ENCODE data around the gene ZNF689. TPM values are rescaled to one million over a fixed set of nuclear protein-coding genes. Genes with fewer than 3 reads are reported as not detected.

Gene ZNF689
- total and polyA plus RNA-seq, 2 of the 13 experiments (the other 11 are each of a cell fraction or from before 2014, with no cell fraction given): 9.7 to 19.5 TPM

DNA sequence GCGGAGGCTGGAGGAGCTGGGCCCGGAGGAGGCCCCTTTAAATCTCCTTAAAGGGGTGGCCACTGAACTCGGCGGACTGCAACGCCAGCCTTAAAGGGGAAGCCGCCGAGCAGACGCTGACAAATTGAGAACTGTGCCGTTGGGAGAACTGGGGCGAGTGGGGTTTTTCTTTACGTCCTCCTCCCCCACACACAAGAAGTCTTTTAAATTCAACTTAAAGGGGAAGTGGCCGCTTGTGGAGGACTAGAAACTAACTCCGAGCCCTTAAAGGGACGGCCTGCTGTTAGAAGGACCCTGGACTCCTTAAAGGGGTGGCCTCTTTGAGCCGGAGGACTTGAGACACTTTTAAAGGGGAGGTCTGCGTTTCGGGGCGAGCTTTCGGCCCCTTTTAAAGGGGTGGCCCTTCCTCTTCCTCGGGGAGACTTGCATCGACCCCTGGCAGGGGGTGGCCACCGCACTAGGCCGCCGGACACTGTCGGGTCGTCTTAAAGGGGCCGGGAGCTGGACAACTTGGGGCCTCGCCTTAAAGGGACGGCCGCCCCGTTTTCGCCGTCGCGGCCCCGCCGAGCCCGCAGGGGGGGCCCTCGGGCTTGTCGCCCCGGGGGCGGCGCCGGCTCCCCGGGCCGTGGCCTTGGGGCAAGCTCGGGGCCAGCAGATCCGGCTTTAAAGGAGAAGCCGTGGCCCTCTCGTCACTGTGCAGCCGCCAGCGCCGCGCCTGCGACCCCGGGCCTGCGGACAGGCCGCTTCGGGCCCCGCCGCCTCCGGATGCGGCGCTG, 48.7 kb upstream of the ZNF689 start (continued):
- no peak; the same call in 1 of the 2 replicates for TF ChIP-seq ZBTB26 (CRISPR knock-in tag; IDR thresholded peaks at IDR 0.05; ENCODE audit: borderline replicate concordance)
- no peak for TF ChIP-seq GATAD1 (CRISPR knock-in tag; IDR thresholded peaks at IDR 0.05)
- TF ChIP-seq SMAD1 (CRISPR knock-in tag; IDR thresholded peaks at IDR 0.05; ENCODE audit: borderline replicate concordance, low read depth): no peak
- TF ChIP-seq SNAI1 (CRISPR knock-in tag; IDR thresholded peaks at IDR 0.05; ENCODE audit: borderline replicate concordance): no peak
- TF ChIP-seq NR2F6 (IDR thresholded peaks at IDR 0.05): no peak
- TF ChIP-seq NR2F6 (CRISPR knock-in tag; IDR thresholded peaks at IDR 0.05): no peak
- TF ChIP-seq ZNF160 (CRISPR knock-in tag; IDR thresholded peaks at IDR 0.05): no peak
- TF ChIP-seq ZNF589 (CRISPR knock-in tag; conservative IDR thresholded peaks at IDR 0.05): no peak
- TF ChIP-seq ATF3 (CRISPR knock-in tag; IDR thresholded peaks at IDR 0.05): no peak
- TF ChIP-seq ZSCAN30 (CRISPR knock-in tag; IDR thresholded peaks at IDR 0.05): no peak
- TF ChIP-seq, protein P1, sequence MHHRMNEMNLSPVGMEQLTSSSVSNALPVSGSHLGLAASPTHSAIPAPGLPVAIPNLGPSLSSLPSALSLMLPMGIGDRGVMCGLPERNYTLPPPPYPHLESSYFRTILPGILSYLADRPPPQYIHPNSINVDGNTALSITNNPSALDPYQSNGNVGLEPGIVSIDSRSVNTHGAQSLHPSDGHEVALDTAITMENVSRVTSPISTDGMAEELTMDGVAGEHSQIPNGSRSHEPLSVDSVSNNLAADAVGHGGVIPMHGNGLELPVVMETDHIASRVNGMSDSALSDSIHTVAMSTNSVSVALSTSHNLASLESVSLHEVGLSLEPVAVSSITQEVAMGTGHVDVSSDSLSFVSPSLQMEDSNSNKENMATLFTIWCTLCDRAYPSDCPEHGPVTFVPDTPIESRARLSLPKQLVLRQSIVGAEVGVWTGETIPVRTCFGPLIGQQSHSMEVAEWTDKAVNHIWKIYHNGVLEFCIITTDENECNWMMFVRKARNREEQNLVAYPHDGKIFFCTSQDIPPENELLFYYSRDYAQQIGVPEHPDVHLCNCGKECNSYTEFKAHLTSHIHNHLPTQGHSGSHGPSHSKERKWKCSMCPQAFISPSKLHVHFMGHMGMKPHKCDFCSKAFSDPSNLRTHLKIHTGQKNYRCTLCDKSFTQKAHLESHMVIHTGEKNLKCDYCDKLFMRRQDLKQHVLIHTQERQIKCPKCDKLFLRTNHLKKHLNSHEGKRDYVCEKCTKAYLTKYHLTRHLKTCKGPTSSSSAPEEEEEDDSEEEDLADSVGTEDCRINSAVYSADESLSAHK (CRISPR knock-in tag; IDR thresholded peaks at IDR 0.05; ENCODE audit: borderline replicate concordance): 0 out of 2 replicates have a peak, but pooled peaks have one; percentile 8
- TF ChIP-seq, protein P2, sequence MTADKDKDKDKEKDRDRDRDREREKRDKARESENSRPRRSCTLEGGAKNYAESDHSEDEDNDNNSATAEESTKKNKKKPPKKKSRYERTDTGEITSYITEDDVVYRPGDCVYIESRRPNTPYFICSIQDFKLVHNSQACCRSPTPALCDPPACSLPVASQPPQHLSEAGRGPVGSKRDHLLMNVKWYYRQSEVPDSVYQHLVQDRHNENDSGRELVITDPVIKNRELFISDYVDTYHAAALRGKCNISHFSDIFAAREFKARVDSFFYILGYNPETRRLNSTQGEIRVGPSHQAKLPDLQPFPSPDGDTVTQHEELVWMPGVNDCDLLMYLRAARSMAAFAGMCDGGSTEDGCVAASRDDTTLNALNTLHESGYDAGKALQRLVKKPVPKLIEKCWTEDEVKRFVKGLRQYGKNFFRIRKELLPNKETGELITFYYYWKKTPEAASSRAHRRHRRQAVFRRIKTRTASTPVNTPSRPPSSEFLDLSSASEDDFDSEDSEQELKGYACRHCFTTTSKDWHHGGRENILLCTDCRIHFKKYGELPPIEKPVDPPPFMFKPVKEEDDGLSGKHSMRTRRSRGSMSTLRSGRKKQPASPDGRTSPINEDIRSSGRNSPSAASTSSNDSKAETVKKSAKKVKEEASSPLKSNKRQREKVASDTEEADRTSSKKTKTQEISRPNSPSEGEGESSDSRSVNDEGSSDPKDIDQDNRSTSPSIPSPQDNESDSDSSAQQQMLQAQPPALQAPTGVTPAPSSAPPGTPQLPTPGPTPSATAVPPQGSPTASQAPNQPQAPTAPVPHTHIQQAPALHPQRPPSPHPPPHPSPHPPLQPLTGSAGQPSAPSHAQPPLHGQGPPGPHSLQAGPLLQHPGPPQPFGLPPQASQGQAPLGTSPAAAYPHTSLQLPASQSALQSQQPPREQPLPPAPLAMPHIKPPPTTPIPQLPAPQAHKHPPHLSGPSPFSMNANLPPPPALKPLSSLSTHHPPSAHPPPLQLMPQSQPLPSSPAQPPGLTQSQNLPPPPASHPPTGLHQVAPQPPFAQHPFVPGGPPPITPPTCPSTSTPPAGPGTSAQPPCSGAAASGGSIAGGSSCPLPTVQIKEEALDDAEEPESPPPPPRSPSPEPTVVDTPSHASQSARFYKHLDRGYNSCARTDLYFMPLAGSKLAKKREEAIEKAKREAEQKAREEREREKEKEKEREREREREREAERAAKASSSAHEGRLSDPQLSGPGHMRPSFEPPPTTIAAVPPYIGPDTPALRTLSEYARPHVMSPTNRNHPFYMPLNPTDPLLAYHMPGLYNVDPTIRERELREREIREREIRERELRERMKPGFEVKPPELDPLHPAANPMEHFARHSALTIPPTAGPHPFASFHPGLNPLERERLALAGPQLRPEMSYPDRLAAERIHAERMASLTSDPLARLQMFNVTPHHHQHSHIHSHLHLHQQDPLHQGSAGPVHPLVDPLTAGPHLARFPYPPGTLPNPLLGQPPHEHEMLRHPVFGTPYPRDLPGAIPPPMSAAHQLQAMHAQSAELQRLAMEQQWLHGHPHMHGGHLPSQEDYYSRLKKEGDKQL (CRISPR knock-in tag; IDR thresholded peaks at IDR 0.05; ENCODE audit: low read depth): no peak
- no peak for TF ChIP-seq ZNF207 (IDR thresholded peaks at IDR 0.05; ENCODE audit: borderline replicate concordance)
- TF ChIP-seq SCMH1 (CRISPR knock-in tag; IDR thresholded peaks at IDR 0.05; ENCODE audit: borderline replicate concordance): no peak
- TF ChIP-seq ADNP (CRISPR knock-in tag; IDR thresholded peaks at IDR 0.05): peak; percentile 17; the same call in 1 of the 2 replicates
- TF ChIP-seq ZNF674 (CRISPR knock-in tag; IDR thresholded peaks at IDR 0.05; ENCODE audit: low read depth): no peak
- TF ChIP-seq ZNF879 (CRISPR knock-in tag; IDR thresholded peaks at IDR 0.05): 0 out of 2 replicates have a peak, but pooled peaks have one; percentile 24
- TF ChIP-seq PAX8 (CRISPR knock-in tag; IDR thresholded peaks at IDR 0.05; ENCODE audit: borderline replicate concordance): no peak
- TF ChIP-seq ZNF780A (CRISPR knock-in tag; IDR thresholded peaks at IDR 0.05): no peak
- peak; percentile 17; the same call in 1 of the 2 replicates for TF ChIP-seq HOXA3 (CRISPR knock-in tag; IDR thresholded peaks at IDR 0.05)
- TF ChIP-seq MAFG (CRISPR knock-in tag; IDR thresholded peaks at IDR 0.05): no peak

All from HepG2 (cell line).